ENCODE results near the gene TRPC1.

The TRPC1 gene

DNA sequence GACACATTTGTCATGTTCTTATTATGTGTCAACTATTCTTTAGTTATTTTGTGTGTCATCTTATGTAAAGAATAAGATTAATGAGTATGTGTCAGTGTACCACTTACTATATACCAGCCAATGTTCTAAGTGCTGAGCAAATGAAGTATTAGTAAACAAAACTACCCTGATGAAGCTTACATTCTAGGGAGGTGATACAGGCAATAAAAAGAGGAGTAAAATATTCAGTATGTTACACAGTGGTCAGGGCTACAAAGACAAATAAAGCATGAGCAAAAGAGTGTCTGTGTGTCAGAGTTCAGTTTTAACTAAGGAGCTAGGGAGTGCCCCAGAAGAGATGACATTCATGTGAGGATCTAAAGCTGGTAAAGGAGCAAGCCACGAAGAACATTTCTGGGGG lies 79.1 kb downstream of the TRPC1 start:
- Histone ChIP-seq H3K4me3 (ENCODE audit: low read depth, low read length) (no peak overlapping the region), H3K4me1 (no peaks in the 10 kb centered on the region; the same call in 1 of the 2 replicates), H3K36me3 (peaks cover 7% of the 10 kb centered on the region), H3K9me3 (no peaks in the 10 kb centered on the region), H3K27me3 (no peaks in the 10 kb centered on the region)
- no peak for DNase-seq
- TF ChIP-seq, protein P1, sequence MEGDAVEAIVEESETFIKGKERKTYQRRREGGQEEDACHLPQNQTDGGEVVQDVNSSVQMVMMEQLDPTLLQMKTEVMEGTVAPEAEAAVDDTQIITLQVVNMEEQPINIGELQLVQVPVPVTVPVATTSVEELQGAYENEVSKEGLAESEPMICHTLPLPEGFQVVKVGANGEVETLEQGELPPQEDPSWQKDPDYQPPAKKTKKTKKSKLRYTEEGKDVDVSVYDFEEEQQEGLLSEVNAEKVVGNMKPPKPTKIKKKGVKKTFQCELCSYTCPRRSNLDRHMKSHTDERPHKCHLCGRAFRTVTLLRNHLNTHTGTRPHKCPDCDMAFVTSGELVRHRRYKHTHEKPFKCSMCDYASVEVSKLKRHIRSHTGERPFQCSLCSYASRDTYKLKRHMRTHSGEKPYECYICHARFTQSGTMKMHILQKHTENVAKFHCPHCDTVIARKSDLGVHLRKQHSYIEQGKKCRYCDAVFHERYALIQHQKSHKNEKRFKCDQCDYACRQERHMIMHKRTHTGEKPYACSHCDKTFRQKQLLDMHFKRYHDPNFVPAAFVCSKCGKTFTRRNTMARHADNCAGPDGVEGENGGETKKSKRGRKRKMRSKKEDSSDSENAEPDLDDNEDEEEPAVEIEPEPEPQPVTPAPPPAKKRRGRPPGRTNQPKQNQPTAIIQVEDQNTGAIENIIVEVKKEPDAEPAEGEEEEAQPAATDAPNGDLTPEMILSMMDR (IDR thresholded peaks at IDR 0.05; ENCODE audit: low read depth, low read length), result no peak

DNA sequence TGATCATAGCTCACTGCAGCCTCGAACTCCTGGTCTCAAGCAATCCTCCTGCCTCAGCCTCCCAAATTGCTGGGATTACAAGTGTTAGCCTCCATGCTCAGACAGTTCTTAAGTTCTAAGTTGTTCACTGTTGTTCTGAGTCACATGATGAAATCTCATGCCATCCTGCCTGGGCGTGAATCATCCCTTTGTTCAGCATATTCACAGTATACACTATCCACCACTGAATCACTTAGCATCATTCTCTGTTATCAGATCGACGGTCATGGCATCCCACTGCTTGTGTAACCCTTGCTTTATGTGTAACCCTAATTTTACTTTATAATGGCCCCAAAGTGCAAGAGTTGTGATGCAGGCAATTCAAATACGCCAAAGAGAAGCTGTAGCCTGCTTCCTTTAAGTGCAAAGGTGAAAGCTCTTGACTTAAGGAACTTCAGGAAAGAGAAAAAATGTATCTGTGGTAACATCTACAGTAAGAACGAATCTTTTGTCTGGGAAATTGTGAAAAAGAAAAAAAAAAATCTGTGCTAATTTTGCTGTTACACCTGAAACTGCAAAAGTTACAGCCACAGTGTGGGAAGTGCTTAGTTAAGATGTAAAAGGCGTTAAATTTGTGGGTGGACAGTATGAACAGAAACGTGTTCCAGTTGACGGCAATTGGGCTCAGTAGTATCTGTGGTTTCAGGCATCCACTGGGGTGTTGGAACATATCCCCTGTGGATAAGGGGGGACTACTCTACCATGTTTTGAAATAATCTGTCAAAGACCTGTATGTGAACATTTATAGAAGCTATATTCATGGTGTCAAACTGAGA lies 84.5 kb downstream of the TRPC1 start:
- Histone ChIP-seq H3K27me3 (no peaks in the 10 kb centered on the region), H3K4me1 (no peaks in the 10 kb centered on the region), H3K4me3 (ENCODE audit: low read depth, low read length) (no peak overlapping the region), H3K36me3 (peaks cover 7% of the 10 kb centered on the region; the same call in 1 of the 2 replicates), H3K9me3 (no peaks in the 10 kb centered on the region; the same call in 1 of the 2 replicates)
- TF ChIP-seq, protein P1 (IDR thresholded peaks at IDR 0.05; ENCODE audit: low read depth, low read length), result no peak
- no peak for DNase-seq

GRCh38 chr3:142809259-142809658 lies 85.4 kb downstream of the TRPC1 start:
- no peaks in the 10 kb centered on the region for H3K4me1 ChIP-seq
- H3K36me3 ChIP-seq, result peaks cover 5% of the 10 kb centered on the region; the same call in 1 of the 2 replicates
- no peak for DNase-seq
- H3K4me3 ChIP-seq (ENCODE audit: low read depth, low read length), result no peak overlapping the region
- no peaks in the 10 kb centered on the region; the same call in 1 of the 2 replicates for H3K9me3 ChIP-seq
- no peaks in the 10 kb centered on the region for H3K27me3 ChIP-seq
- TF ChIP-seq, protein P1 (IDR thresholded peaks at IDR 0.05; ENCODE audit: low read depth, low read length), result no peak

GRCh38 chr3:142815803-142816202 lies 92.0 kb downstream of the TRPC1 start:
- TF ChIP-seq, protein P1 (IDR thresholded peaks at IDR 0.05; ENCODE audit: low read depth, low read length), result no peak
- no peak for DNase-seq
- no peaks in the 10 kb centered on the region for H3K27me3 ChIP-seq
- H3K36me3 ChIP-seq, result no peaks in the 10 kb centered on the region
- H3K4me1 ChIP-seq, result no peaks in the 10 kb centered on the region
- H3K9me3 ChIP-seq, result no peaks in the 10 kb centered on the region
- no peak overlapping the region for H3K4me3 ChIP-seq (ENCODE audit: low read depth, low read length)

DNA sequence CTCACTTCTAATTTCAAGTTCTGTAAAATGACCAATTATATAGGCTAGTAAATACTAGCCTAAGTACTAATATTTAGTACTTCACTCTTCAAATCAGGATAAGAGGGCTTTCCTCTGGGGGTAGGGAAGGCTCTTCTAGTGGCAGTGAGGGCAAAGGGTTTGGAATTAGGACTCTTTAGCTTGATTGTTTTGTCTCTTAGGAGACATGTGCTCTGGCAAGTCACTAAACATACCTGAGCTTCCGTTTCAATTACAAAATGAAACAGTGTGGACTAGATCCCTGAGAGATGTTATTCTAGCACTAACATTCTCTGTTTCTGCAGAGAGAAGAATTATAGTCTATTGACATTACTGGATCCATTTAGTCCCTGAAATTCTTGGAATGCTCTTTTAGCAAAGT lies 93.5 kb downstream of the TRPC1 start:
- TF ChIP-seq, protein P1 (IDR thresholded peaks at IDR 0.05; ENCODE audit: low read depth, low read length), result no peak
- DNase-seq, result no peak

DNA sequence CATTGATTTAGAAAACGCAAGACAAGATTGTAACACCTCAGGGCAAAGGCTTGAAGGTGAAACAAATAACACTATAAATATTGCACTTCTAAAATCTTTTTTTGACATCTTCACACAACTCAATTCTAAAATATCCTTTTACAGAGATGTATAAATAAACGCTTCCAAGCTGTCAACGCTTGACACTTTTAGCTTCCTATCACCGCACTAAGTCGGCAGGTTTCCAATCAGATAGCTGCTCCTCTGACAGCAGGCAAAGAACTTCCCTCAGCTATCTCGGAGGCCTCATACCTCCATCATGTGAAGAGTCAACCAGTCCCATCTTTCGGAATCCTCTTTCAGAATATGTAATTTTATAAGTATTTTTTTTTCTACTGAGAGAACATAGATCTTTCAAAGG lies 94.1 kb downstream of the TRPC1 start:
- H3K9me3 ChIP-seq, result no peaks in the 10 kb centered on the region
- no peak for DNase-seq
- H3K4me3 ChIP-seq (ENCODE audit: low read depth, low read length), result no peak overlapping the region
- H3K36me3 ChIP-seq, result no peaks in the 10 kb centered on the region
- no peaks in the 10 kb centered on the region for H3K4me1 ChIP-seq
- TF ChIP-seq, protein P1 (IDR thresholded peaks at IDR 0.05; ENCODE audit: low read depth, low read length), result no peak
- no peaks in the 10 kb centered on the region for H3K27me3 ChIP-seq

More for the DNA sequence above, 93.5 kb downstream of the TRPC1 start:
- Histone ChIP-seq H3K36me3 (no peaks in the 10 kb centered on the region), H3K4me1 (no peaks in the 10 kb centered on the region), H3K9me3 (no peaks in the 10 kb centered on the region), H3K4me3 (ENCODE audit: low read depth, low read length) (no peak overlapping the region), H3K27me3 (no peaks in the 10 kb centered on the region)

Data from BE2C (cell line).